HG03442 (cell line): ENCODE measurements around the gene PPDPF.

Experiments used
- ATAC-seq: cut with Tn5 transposase; IDR thresholded peaks from one replicate; pipeline ENCODE4 v1.9.1; 2021; ENCODE audit warnings: mild to moderate bottlenecking, moderate library complexity; ENCODE audit not compliant: unreplicated experiment

Gene PPDPF

DNA sequence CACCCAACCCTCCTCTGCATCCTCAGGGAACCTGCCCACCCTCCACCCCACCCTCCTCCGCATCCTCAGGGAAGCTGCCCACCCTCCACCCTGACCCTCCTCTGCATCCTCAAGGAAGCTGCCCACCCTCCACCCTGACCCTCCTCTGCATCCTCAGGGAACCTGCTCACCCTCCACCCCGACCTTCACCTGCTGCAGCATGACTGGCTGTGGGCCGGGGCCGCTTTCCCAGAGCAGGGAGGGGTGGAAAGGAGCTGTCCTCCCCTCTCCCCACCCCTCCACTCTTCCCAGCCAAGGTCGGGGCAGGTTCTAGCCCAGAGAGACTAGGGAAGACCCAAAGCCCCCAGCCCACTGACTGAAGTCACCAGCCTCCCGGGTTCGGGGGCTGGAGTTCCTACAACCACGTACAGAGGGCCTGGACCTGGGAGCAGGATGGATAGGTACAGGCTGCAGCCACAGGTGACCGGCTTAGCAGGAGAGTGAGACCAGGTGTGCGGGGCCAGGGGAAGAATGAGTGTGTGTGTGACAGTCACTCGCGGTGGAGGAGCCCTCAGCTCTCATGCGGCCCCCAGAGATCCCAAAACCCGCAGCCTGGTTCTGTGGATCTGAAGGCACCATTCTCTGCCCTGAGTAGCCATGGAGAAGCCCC lies 33.3 kb upstream of the PPDPF start:
- no peak for ATAC-seq

- no peak for ATAC-seq
Observed at GRCh38 chr20:63487781-63488241, 32.8 kb upstream of the PPDPF start.

GRCh38 chr20:63488315-63489251 lies 32.0 kb upstream of the PPDPF start:
- no peak for ATAC-seq

- ATAC-seq = no peak
Observed at GRCh38 chr20:63490416-63490815, 30.1 kb upstream of the PPDPF start.

GRCh38 chr20:63491078-63491477 lies 29.5 kb upstream of the PPDPF start:
- ATAC-seq = no peak

GRCh38 chr20:63491635-63492230 lies 28.8 kb upstream of the PPDPF start:
- ATAC-seq = no peak

DNA sequence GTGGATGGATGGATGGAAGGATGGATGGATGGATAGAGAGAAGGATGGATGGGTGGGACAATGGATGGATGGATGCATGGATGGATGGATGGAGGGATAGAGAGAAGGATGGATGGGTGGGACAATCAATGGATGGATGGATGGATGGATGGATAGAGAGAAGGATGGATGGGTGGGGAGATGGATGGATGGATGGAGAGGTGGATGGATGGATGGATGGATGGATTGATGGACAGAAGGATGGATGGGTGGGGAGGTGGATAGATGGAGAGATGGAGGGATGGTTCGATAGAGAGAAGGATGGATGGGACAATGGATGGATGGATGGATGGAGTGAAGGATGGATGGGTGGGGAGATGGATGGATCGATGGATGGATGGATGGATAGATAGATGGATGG lies 28.0 kb upstream of the PPDPF start:
- ATAC-seq = no peak

DNA sequence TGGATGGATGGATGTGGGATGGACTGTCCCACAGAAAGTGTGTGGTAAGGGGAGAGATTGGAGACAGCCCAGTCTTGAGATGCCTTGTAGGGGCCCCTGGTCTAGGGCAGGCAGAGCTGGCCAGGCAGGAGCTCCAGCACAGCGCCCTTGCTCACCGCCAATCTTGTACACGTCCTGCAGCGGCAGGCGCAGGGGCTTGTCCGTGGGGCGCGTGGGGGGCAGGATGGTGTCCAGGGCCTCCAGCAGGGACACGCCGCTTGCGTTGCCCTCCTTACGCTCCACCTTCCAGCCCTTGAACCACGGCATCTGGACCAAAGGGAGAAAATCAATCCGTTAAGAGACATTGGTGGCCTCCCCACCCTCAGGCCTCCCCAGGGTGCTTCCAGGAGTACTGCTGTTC lies 27.6 kb upstream of the PPDPF start:
- ATAC-seq = no peak

DNA sequence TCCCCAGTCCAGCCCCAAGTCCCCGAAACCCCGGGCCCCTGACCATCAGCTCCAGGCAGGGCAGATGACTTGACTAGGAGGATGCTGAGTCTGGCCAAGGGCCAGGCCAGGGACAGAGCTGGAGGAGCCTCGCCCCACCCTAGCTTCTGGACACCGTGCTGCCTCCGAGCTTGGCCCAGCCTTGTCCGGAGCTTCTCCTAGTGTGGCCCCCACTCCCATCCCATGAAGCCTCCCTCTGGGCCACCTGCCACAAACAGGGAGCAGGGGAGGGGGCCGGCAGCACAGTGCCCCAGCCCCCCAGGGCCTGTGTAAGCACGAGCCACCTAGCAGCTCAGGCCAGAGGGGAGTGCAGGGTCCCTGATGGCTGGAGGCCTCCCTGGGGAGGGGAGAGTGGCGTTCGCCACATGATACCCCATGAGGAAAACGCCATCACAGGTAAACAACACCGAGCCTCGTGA lies 27.0 kb upstream of the PPDPF start:
- no peak for ATAC-seq

DNA sequence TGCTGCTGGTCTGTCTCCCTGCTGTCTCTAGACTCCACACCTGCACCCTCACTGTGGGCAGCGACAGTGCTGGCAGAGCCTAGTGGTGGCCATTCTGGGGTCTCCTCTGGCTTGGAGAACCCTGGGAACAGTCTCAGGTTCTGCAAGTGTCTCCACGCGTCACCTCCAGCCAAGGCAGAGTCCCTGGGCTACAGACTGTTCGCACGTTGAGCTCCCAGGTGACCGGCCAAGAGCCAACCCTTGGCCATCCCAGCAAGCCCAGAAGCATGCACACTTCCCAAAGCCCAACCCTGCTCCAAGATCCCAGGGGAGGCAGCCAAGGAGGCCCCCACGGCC lies 26.5 kb upstream of the PPDPF start:
- no peak for ATAC-seq

DNA sequence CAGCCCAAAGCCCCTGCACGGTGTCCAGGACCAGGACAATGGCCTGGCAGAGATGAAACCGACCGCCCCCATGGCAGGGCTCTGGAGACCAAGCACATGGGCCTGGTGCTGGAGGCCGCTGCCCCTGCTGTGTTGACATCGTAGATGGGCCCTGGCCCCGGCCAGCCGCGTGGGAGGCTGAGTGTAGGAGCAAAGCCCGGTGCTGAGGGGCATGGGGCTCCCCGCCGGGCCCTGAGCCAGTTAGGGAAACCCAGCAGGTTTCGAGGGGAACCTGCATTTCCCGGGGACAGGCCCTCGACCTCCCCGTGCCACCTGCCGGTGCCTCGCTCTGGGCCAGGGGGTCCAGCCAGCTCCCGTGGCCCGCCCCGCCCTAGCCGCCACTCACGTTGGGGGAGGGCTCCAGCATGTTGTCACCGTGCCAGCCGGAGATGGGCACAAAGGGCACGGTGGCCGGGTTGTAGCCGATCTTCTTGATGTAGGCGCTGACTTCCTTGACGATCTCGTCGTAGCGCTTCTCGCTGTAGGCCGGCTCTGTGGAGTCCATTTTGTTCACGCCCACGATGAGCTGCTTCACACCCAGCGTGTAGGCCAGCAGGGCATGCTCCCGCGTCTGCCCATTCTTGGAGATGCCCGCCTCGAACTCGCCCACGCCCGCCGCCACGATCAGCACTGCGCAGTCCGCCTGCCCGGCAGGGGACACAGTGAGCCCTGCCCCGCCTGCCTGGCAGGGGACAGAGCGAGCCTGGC lies 26.0 kb upstream of the PPDPF start:
- ATAC-seq = no peak

DNA sequence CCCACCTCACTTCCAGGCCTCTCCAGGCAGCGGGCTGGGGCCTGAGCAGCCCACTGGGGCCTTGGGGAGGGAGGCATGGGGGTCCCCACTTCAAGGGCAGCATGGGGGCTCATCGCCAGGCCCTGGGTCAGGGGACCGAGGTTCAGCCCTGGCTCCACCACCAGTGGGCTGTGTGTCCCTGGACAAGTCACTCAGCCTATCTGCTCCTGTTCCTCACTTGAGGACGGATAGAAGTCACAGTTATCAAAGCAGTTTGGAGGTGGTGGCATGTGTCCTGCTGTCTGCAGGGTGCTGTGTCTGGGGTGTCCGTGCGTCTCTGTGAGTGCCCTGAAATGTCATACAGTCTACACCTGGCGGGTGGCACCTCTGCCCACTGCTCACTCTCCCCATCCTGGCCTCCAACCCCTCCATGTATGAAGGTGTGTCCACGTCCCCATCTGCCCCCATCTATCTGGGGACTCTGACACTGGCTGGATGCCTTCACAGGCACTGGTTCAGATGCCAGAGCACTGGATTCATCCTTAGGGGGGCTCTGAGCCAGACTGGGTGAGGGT lies 25.3 kb upstream of the PPDPF start:
- ATAC-seq = no peak

DNA sequence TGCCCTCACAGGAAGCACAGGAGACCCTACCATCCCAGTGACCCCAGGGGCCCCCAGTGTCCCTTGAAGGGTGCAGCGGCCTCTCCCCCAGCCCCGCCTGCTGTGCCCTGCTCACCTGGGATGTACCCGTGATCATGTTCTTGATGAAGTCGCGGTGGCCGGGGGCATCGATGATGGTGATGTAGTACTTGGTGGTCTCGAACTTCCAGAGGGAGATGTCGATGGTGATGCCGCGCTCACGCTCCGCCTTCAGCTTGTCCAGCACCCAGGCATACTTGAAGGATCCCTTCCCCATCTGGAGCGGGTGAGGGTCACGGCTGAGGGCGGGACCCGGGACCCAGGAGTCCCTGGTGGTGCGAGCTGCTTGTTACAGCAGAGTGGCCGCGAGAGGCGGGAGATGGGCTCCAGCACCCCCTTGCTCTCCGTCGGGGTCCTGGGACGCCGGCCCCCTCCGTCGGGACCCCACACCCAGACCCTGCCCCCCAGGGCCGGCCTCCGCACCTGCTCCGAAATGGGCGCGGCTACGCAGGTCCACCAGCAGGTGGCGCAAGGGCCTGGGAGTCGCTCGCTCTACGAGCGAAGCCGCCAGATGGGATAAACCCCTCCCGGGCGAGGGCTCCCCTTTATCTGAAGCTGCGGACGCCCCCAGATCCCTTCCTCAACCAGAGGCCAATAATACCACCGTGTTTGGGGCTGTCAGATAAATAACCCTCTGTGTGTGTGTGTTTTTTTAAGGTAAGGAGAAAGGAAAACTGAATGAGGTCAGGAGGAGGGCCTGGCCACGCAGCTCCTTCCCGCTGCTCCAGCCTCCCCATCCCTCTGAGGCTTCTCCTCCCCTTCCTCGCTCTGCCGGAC lies 24.6 kb upstream of the PPDPF start:
- no peak for ATAC-seq

DNA sequence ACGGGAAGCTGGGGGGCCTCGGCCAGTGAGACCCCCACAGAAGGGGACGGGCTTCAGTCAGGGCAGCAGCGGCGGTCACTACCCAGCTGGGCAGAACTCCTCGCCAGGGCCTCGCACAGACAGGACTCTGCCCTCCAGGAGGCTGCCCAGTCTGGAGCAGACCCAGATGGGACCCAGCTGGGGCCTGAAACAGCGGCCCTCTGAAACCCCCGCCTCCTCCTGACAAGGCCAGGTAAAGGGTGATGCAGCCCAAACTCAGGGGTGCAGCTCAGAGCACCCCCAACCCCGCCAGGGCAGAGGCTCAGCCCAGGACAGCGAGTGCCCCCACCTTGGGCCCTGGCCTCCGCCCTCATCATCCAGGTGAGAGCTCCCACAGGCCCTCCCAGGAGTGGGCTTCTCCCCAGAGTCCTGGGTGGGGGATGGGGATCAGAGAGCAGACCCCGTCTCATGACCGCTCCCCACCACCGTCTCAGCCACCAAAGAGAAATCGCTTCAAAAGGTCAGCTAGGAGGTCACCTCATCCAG lies 23.9 kb upstream of the PPDPF start:
- ATAC-seq = no peak

DNA sequence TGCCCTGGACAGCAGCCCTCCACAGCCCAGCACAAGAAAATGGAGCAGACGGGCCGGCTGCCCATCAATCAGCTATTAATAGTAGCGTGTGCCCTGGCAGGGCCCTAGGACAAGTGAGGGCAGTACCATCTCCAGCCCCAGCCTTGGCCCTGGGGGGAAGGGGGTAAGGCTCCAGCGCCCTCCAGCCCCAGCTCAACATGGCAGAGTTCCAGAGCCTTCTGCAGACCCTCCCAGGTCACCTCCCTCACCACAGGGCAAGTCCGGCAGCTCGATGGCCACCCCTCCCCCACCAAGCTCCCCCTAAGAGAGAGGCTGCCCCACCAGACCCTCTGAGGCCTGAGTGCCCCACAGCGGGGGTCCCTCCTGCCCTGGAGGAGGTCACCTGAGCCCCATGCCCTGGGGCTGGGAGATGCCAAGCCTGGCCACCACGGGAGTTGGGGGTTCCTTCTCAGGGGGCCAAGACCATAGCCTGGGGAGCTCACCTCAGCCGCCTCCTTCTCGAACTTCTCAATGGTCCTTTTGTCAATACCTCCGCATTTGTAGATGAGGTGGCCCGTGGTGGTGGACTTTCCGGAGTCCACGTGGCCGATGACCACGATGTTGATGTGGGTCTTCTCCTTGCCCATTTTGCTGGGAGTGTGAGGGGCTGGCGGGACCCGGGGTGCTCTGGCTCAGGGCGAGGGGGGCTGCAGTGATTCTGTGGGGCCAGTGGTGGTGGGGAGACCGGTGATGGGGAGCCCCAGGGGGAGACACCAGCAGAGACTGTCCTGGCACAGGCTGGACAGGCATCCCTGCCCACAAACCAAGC lies 23.2 kb upstream of the PPDPF start:
- no peak for ATAC-seq

GRCh38 chr20:63497946-63498935 lies 22.3 kb upstream of the PPDPF start:
- ATAC-seq = no peak

DNA sequence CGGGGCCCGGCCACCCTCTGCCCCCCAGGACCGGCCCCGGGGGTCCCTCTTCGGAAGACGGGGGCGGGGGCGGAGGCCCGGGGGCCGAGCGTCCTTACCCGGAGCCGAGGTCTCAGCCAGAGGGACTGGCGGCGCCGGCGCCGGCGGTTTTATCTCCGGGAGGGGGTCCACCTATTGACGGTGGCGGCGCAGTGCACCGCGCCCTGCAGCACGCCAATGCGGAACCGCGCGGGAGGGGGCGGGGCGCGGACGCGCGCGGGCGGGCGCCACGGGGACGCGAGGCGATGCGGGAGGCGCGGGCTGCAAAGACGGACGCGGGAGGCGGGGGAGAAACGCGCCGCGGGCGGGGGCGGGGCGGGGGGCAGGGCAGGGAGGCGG lies 21.6 kb upstream of the PPDPF start, which contains the start of gene EEF1A2:
Gene EEF1A2 (minus strand): TSS at position 124 of the 378 bp plus-strand sequence. CDS start 1,320 bp downstream, outside the sequence.
- ATAC-seq = no peak
